Caki2 (cell line): ENCODE results near the gene SLC22A16. TPM values are rescaled to one million over a fixed set of nuclear protein-coding genes. Genes with fewer than 3 reads are reported as not detected.
"Not testable (repeated sequence)": the region's sequence is repeated elsewhere in the genome, so short reads cannot be mapped to it uniquely, and the experiment has no call there.

Experiments
- DNase-seq: peaks from one replicate; pipeline ENCODE4 v3.0.0-alpha.2; 2015; ENCODE audit warnings: low read depth
- in situ Hi-C: cut with HindIII; loops from 2 replicates; pipeline ENCODE4 v1.10.0; 2016; ENCODE audit warnings: low sequenced_read_pairs, low pct_unique_long_range_greater_than_20kb, mixed read lengths
- total RNA-seq: library from RNA; depleted of rRNA; stranded (reverse); fragments of >200 nt; shearing (Covaris generic); gene quantifications from 2 replicates; pipeline ENCODE4 v1.2.3, GENCODE V29; 2014; ENCODE audit warnings: low replicate concordance

SLC22A16 gene
- total RNA-seq, 1 experiment from 2014 or later = not detected

DNA sequence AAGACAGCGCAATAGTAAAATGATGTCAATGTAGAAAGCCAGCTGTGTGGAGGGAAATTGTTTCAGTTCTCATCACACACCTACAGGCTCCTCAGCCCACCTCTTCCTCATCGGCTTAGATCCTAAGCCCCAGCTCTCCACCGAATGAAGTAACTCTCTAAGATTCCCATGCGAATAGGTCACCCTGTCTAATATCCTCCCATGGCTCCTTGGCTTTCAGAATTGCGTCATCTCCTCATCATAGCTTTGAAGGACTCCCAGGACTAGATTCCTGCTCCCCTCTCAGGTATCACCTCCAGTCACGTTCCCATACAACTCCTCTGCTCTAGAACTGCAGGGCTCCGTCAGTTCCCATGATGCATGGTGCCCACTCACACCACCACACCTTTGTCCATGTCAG lies 16.2 kb upstream of the SLC22A16 start:
- in situ Hi-C loops = no loop called here

GRCh38 chr6:110491644-110492317 lies 15.4 kb upstream of the SLC22A16 start:
- in situ Hi-C loops = no loop called here

More for the DNA sequence above, 16.2 kb upstream of the SLC22A16 start:
- no peak for DNase-seq

DNA sequence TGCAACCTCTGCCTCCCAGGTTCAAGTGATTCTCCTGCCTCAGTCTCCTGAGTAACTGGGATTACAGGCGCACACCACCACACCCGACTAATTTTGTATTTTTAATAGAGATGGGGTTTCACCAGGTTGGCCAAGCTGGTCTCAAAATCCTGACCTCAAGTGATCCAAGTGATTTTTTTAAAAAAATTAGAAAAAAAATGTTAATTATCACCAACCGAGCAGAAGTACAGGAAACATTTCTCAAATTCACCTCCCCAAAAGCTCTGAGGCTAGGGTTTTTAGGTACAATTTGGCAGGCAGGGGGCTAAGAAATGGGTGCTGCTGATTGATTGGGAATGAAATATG lies 14.9 kb upstream of the SLC22A16 start:
- no peak for DNase-seq
- in situ Hi-C loops = no loop called here

More at GRCh38 chr6:110491644-110492317, 15.4 kb upstream of the SLC22A16 start:
- no peak for DNase-seq

DNA sequence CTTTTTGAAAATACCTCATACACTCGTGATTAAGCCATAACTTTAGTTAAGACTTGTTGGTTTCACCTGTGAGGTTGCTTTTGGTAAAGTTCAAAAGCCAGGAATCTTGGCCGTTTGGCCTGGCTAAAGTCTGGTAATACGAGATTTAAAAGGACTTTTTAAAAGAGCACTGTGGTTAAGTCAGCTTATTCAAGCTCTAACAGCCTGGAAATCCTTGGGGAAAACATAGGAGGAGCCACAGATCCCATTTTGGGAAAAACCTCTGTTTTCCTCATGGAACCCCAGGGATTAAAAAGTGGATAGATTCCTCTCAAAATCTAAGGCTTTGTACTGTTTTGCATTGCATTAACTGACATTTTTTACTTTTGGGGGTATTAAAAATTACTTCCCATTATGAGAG lies 13.7 kb upstream of the SLC22A16 start:
- DNase-seq = no peak
- in situ Hi-C loops = no loop called here

DNA sequence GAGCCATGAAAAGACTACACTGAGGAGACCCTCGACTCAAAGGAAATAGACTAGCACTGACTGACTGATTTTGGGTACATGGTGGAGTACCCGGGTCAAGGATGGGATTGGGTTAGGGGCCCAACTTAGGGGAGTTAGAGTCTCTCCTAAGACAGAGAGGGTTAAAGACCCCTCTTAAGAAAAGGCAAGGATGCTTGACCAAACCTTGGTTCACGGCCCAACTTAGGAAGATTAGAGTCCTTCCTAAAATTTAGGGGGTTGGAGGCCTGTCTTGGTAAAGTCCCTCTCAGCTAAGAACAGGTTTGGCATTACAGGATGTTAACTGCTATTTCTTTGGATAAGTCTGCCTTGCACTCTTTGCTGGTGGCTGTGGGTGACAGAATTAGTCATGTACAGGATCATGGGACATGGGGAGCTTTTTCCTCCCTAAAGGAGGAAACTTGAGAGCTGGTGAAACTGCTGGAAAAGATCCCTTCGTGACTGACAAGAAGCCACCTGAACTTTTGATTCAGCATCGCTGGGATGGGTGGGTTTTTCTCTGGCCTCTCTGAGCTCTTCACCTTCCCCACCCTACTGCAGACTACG lies 12.3 kb upstream of the SLC22A16 start:
- DNase-seq = no peak
- in situ Hi-C loops = no loop called here

DNA sequence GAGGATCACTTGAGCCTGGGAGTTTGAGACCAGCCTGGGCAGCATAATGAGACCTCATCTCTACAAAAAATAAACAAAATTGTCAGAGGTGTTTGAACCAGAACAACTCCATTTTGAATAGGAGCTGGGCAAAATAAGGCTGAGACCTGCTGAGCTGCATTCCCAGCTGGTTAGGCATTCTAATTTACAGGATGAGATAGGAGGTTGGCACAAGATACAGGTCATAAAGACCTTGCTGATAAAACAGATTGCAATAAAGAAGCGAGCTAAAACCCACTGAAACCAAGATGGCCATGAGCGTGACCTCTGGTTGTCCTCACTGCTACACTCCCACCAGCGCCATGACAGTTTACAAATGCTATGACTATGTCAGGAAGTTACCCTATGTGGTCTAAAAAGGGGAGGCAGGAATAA lies 11.6 kb upstream of the SLC22A16 start:
- in situ Hi-C loops = not testable (repeated sequence)

GRCh38 chr6:110486756-110487155 lies 10.3 kb upstream of the SLC22A16 start:
- DNase-seq = no peak
- in situ Hi-C loops = no loop called here

More for the DNA sequence above, 11.6 kb upstream of the SLC22A16 start:
- not testable (repeated sequence) for DNase-seq

- DNase-seq = no peak
- in situ Hi-C loops = no loop called here
Measured at GRCh38 chr6:110485491-110485890, 9.1 kb upstream of the SLC22A16 start.

- no peak for DNase-seq
- in situ Hi-C loops = no loop called here
Measured at GRCh38 chr6:110484321-110484720, 7.9 kb upstream of the SLC22A16 start.

DNA sequence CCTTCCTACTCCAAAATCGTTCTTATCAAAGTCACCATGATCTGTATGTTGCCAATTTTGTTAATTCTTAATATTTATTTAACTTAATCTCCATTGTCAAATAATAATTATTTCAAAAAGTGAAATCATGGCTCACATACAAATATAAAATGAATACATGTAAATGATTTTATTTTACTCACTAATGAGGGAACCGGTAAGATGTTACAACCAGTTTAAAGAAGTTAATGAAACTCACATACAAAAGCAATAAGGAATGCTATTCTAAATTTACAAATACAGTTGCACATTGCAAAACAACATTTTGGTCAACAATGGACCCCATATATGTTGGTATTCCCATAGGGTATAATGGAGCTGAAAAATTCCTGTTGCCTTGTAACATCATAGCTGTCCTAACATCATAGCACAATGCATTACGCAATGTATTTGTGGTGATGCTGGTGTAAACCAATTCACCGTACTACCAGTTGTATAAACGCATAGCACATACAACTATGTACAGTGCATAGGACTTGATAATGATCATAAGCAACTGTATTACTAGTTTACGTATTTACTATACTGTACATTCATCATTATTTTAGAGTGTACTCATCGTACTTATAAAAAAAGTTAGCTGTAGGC lies 6.5 kb upstream of the SLC22A16 start:
- no peak for DNase-seq

DNA sequence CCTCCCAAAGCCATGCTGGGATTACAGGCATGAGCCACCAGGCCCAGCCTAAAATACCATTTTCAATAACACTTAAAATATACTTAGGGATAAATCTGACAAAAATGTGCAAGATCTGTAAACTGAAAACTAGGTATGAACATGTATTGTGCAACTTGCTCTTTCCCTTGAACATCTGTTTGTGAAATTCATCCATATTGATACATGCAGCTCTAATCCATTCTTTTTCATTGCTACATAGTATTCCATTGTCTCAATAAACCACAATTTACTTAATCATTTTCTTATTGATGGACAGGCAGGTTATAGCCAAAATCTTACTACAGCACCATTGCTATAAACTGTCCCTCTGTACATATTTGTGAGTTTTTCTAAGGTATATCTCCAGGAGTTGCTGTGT lies 4.7 kb upstream of the SLC22A16 start:
- in situ Hi-C loops = no loop called here
- DNase-seq = no peak

More for the DNA sequence above, 6.5 kb upstream of the SLC22A16 start:
- in situ Hi-C loops = no loop called here

DNA sequence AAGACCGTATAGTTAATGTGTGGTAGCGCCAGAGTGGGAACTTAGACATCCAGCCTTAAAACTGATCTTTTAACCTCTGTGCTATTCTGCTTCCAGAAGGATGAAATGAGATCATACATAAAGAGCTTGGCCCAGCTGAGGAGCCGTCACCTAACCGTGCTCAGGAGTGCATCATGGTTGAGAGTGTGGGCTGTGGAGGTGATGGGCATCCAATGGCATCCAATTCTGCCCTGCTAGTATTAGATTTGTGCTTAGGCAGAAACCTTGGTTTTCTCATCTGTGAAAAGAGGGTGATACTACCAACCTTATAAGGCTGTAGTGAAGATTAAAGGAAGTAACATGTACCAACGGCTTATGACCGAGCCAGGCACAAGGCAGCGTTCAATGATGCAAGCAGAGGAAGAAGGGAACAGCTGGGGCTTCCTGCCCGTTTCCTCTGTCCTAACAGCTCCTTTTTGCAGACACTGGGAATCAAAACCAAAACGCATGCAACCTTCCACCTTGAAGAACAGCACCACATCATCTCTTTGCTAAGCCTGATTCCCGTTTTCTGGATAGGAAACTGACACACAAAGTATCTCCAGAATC lies 1.3 kb downstream of the SLC22A16 start:
- in situ Hi-C loops = no loop called here
- no peak for DNase-seq

DNA sequence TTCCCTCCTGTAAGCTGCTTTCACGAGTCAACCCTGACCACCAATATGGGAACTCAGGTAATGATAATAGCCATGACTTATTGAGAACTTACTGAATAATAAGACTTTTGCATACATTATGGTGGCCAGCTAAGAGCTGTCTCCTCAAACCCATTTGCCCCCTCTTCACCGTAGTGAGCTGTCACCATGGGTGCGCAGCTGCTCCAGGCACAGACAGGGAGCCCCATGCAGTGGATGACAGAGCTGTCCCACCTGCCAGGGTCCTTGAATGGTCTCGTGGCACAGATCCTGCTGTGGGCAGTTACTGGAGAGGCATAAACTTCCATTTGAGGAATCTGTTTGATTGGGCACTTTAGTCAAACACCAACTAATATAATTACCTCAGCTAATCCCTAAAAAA lies 1.9 kb downstream of the SLC22A16 start:
- no peak for DNase-seq
- in situ Hi-C loops = no loop called here

DNA sequence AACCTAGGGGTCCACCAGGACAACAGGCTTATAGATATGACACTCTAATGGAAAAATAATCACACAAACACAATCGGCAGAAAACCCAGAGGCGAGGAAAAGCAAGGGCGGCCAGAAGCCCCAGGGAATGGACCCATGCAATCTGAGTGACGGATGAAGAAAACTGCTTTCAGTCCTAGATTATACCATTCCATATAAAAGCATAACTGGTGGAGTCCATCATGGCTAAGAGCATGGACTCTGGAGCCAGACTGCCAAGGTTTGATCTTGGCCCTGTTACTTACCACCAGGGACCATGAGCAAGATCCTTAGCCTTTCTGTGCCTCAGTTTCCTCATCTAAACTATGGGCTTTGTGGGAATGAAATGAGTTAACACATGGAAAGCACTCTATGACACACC lies 3.7 kb downstream of the SLC22A16 start:
- in situ Hi-C loops = no loop called here

DNA sequence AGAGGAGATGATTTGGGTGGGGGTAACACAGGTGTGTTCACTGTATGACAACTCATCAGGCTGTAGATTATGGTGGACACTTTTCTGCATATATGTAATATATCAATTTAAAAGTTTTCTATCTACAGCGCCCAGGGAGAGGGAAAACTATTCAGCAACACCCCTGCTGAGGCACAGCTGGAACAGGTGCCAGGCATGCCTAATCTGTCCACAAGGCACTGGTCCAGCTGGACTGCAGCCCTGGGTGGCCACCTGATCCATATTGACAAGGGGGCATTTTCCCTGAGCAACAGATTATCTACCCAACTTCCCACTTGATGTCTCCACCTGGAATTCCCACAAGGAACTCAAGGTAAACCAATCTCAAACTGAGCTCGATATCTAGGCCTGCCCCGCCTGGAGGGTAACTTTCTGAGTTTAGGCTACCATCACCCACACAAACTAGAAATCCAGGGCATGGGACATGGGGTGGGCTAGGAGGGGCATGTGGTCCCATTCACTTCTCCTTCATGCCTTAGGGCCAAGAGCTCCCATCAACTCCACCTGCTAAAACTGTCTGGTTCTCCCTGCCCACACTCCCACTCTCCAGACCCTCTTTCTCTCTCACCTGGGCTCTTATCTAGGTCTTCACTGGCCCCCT lies 4.6 kb downstream of the SLC22A16 start:
- DNase-seq = no peak
- in situ Hi-C loops = no loop called here

More for the DNA sequence above, 3.7 kb downstream of the SLC22A16 start:
- no peak for DNase-seq

GRCh38 chr6:110468731-110469130 lies 7.7 kb downstream of the SLC22A16 start:
- in situ Hi-C loops = no loop called here
- no peak for DNase-seq

DNA sequence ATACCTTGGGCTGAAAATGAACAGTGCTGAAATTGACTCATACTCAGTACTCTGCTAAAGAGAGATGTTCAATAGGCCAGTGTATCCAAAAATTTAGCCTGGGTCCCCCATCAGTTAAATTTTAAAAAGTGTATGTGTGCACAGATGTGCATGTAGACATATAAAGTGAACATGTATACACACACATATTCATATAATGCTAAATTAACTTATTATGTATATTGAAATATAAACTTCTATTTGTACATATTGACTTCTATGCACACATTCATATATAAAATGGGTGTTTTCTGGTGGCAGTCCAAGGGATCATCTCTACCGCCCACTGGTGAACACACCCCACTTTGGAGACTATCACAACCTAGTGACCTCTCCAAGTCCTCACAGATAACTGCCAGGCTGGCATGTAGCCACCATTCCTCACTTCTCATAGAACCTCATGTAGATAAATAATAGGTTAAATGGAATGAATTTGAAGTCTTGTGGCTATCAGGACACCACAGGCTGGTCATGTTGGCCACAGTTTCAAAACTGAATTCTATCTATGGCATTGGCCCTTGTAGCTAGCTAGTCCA lies 8.8 kb downstream of the SLC22A16 start:
- DNase-seq = no peak

GRCh38 chr6:110462884-110463481 lies 13.4 kb downstream of the SLC22A16 start:
- DNase-seq = no peak
- in situ Hi-C loops = no loop called here

More for the DNA sequence above, 8.8 kb downstream of the SLC22A16 start:
- in situ Hi-C loops = no loop called here
